OCI-M2 (cell line): Measurements from ENCODE around the gene ARAF.
A peak's percentile ranks its signal among the peaks of the same experiment; 100 is the strongest.

Experiments used
- DNase-seq: peaks from one replicate; lab custom pipeline; 2025; ENCODE audit not compliant: unreplicated experiment; lab: John Stamatoyannopoulos, UW

The ARAF gene

DNA sequence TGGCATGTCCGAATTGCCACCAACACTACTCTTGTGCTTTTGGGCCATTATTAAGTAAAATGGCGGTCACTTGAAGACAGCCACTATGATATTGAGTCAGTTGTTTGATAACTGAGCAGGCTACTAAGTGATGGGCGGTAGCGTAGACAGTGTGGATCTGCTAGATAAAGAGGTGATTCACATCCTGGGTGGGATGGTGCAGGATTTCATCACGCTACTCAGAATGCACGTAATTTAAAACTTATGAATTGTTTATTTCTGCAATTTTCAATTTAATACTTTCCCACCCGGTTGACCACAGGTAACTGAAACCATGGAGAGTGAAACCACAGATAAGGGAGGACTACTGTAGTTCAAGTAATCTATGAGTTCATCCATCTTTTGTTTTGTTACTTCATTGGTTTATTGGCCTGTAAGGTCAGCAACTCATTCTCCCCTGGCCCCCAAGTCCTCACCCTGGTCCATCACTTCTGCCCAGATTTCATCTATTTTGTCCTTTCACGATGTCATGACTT lies 2.9 kb downstream of the ARAF start:
- DNase-seq, result no peak

GRCh38 chrX:47564438-47565085 lies 3.6 kb downstream of the ARAF start:
- DNase-seq, result no peak

GRCh38 chrX:47566841-47567240 lies 5.8 kb downstream of the ARAF start:
- no peak for DNase-seq

DNA sequence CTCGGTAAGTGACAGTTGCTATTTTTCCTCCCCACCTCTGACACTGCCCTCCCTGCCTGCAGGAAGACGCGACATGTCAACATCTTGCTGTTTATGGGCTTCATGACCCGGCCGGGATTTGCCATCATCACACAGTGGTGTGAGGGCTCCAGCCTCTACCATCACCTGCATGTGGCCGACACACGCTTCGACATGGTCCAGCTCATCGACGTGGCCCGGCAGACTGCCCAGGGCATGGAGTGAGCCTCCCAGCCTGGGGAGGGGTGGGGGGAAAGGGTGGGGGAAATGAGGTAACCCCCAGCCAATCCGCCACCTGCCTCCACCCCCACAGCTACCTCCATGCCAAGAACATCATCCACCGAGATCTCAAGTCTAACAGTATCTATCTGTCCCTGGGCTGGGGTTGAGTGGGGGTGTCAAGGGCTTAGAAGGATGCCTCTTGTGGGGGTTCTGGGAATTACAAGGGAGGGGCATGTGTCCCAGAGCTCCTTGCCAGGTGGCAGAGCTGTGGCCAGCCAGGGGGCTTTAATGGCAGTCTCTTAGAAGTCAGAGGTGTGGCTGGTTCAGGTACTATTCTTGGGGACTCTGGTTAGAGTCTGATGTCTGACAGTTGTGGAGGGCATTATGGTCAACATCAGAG lies 7.8 kb downstream of the ARAF start:
- no peak for DNase-seq

GRCh38 chrX:47570794-47571193 lies 9.8 kb downstream of the ARAF start:
- no peak for DNase-seq

DNA sequence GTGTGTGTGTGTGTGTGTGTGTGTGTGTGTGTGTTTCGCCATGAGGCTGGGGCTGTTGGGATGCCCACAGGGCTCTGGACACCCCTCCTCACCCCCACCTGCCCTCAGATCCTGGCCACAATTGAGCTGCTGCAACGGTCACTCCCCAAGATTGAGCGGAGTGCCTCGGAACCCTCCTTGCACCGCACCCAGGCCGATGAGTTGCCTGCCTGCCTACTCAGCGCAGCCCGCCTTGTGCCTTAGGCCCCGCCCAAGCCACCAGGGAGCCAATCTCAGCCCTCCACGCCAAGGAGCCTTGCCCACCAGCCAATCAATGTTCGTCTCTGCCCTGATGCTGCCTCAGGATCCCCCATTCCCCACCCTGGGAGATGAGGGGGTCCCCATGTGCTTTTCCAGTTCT lies 10.2 kb downstream of the ARAF start:
- no peak for DNase-seq

- DNase-seq, result no peak
Observed at GRCh38 chrX:47571896-47572295, 10.9 kb downstream of the ARAF start.

GRCh38 chrX:47572773-47573340 lies 11.9 kb downstream of the ARAF start:
- no peak for DNase-seq

DNA sequence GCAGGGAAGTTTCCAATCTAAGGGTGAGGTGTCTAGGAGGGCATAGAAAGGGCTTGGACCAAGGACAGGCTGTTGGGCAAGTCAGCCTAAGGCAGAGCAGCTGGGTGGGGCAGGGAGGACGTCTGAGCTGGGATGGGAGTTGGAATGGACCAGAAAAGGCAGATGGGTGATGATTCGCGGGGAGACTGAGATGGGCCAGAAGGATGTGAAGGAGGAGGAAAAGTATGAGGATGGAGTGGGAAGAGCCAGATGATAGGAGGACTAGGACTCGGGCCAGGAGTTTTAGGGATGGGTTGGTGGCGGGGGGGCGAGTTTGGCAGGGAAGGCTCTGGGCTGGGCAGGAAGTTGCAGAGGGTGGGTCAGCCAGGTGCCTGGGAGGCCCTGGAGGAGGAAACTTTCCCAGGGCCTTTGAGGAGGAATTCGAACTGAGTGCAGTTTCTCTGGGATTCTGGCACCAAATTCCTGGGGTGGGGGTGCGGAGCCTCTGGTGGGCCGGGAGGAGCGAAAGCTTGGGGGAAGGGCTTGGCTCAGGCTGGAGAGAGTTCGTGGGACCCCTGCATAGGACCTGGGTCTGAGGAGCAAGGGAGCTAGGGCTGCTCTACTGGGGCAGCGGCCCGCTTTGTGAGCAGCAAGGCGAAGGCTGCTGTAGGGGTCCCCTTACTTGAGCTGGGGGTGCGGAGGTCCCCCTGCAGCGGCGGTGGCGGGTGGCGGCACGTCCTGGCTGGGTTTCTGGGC lies 12.5 kb downstream of the ARAF start:
- no peak for DNase-seq

GRCh38 chrX:47574076-47574546 lies 13.1 kb downstream of the ARAF start:
- no peak for DNase-seq

DNA sequence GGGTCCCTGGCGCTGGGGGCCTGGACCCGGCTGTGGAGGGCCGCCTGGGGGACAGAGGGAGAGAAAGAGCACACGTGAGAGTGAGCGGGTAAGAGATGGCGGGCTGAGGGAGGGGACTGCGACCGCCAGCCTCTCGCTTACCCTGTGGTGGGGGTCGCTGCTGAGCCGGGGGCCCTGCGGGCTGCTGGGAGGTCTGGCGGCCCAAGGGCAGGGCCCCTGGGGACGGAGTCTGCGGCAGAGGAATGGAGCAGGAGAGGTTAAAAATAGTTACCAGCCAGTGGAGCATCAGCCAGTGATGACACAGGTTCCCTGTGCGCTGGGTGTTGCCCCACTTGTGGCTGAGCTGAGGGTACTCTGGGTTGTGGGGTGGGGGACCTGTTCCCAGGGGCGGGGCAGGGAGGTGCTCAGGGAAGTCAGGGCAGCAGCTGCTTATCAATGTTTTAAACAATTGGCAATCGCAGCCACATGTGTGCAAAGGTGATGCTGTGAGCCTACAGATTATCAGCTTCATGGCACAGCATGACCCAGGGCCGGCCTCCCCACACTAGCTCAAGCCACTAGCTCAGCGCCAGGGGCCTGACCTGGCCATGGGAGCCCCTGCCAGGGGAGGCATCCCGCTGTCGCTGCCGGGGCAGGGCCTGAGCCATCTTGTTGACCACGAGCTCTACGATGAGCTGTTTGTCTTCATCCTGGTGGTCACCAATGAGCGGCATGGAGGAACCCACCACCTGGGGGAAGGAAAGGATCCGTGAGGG lies 13.7 kb downstream of the ARAF start:
- no peak for DNase-seq

GRCh38 chrX:47576021-47576898 lies 15.3 kb downstream of the ARAF start:
- no peak for DNase-seq

DNA sequence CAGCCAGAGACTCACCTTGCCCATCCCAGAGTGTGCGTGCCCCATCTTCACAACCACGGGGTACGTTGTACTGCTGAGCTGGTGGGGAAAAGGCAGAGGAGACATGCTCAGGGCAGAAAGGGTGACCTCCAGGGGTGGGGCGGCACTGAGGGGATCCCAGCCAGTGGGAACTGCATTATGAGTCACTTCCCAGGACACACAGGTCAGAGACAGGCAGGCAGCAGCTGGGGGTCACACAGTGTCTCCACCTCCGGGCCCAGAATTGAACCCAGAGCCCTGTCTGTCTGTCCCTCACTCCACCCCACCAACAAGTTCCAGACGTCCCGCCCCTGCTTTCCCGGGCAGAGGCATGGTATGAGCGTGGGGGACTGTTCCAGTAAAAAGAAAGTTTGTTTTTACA lies 16.4 kb downstream of the ARAF start:
- no peak for DNase-seq

DNA sequence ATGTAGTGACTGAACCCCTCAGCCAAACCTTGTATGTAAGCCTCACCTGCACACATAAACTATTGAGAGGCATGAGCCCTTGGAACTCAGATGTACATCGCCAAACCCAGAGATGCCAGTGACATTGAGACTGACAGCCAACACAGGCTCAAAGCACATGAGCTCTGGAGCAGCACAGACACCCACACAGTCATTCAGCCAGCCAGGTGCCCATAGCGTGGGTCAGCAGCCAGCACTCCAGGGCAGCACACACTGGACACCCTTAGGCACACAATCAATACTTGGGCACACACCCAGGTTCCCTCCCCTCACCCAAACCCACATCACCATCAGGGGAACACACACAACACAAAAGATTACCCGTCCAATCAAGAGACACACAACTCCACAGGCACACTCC lies 16.9 kb downstream of the ARAF start:
- no peak for DNase-seq

DNA sequence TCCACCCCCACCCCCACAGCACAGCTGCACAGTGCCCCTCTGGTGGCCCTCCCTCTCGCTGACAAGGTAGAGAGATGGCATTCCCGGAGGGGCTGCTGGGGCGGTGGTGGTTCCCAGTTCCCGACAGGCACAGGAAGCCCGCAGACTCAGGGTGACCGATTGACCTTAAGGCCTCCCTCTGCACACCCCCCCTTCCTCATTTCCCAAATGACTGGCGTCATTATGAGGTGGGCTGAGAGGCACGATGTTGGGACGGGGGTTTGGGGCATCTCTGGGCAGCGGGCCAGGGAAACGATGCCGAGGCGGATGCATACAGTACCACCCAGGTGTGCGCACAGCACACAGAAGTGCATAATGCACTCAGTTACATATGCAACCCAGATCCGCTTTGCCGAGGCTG lies 17.7 kb downstream of the ARAF start:
- DNase-seq, result no peak

DNA sequence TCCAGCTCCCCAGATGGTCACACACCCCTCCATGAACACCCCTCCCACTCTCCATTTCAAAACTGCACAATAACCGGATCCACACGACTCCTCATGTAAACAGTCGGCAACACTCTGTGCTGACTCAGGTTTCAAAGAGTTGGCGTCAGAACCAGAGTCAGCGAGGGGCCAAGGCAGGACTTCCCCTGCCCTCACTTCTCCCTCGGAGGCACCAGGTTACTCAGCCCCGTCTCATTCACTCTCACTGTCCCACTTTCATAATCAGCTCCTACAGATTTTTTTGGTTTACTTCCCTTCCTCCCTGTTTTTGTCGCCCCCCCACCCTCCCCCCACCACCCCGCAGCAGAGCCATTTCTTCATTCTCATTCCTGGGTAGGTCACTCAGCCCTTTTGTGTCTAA lies 18.5 kb downstream of the ARAF start:
- DNase-seq, result no peak

GRCh38 chrX:47581731-47582647 lies 21.0 kb downstream of the ARAF start, which contains the start of gene TIMP1:
Gene TIMP1, plus strand, starts transcription at chrX:47582436. Its CDS starts 980 bp downstream, at chrX:47583416.
- DNase-seq, result peak; percentile 68

- no peak for DNase-seq
Observed at GRCh38 chrX:47583240-47583861, 22.3 kb downstream of the ARAF start.
